ENCODE results near the gene DLG2.
"Not testable (repeated sequence)": the region's sequence is repeated elsewhere in the genome, so short reads cannot be mapped to it uniquely, and the experiment has no call there.

DLG2 gene

DNA sequence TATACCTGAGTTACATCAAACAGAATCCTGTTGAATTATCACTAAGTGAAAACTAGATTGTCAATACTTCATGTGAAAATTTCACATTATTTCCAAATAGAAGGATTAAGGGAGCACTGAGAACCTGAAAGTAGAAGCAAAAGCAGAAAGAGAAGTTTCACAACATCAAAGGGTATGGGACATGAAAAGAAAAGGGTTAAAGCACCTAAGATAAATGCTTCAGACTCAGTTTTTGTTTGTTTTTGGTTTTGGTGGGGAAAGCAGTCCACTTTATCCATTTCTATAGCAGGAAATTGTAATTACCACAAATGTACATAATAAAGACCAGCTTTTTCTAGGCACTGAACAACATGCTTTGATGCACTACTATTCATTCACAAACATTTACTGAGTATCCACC, 1271.2 kb downstream of the DLG2 start:
- DNase-seq (ENCODE audit: low read depth): no peak

DNA sequence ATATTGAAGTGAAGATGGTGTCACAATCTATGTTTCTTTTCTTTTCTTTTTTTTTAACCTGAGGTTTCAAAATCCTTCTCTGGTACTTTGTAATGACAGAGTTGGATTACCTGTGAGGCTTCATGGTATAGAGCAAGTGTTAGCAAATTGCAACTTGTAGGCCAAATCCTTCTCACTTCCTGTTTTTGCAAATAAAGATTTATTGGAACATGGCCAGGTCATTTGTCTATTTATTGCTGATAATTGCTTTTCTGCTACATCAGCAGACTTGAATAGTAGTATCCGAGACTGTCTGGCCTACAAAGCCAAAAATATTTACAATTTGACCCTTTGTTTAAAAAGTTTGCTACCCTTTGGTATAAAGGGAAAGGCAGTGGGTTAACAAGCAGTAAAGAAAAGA, 1281.5 kb downstream of the DLG2 start:
- no peak for DNase-seq (ENCODE audit: low read depth)

DNA sequence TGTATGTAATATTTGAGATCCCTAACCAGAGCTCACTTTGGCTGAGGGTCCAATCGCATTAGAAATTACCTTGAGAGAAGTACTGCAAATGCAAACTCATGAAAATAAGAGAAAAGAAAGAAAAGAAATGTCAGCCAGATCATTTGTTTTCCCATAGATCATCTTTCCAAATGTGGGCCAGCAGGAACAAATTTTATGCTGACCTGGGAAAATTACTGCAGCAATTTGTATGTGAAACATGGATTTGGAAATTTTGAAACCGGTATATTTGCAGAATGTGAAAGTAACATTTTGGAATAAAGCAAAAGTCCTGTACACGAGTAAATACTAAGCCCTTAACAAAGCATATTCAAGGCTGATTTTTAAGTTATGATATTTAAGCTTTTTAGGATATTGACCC, 1282.1 kb downstream of the DLG2 start:
- DNase-seq (ENCODE audit: low read depth): no peak

DNA sequence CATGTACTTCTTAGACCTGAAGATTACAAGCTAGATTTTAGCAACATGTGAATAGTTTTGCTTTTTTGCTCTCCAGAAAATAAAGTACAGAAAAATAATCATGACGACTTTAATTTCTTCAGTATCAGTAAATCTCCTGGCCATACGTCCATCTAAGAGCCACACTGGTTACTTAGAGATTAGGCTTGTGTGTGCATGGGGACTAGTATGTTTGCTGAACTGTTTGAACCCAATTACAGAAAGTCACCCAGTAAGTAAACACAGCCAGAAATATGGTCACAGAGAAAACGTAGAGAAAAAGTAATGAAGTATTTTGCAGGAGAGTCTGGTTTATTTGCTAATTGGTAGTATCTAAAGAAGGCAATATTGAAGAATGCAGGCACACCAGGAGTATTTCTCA, 1287.3 kb downstream of the DLG2 start:
- DNase-seq (ENCODE audit: low read depth): no peak

DNA sequence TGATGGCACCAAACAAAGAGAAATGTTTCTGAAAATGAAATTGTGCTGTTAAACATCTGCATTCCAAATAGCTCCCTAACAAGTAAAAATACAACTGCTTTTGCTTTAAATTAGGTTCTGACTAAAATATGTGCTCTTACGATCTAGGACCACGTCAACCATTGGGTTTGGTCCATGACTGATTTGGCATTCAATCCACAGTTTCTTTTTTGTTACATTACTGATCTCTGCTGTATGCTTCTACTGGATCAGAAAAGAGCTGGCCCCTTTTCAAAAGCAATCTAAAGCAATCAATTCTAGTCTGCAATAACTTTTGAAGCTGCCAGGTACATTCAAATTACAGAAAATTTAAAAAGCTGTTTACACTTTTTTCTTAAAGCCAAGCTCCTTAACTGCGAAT, 1293.9 kb downstream of the DLG2 start:
- DNase-seq (ENCODE audit: low read depth): no peak

DNA sequence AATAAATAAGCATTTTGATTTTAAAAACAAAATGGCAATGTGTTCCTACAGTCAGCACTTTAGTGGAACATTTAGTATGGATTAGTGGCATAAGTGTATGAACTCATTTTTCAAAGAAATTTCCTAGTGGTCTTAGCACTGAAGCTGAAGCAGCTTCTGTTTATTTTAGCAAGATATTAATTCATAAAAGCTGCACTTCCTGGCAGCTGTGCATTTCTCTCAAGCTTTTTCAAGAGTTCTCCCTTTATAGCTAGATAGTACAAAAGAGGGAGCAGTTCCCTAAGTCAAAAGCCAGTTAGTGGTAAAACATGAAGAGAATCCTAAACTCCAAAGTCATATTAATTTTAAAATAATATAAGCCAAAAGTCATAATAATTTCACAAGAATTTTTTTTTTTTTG, 1304.9 kb downstream of the DLG2 start:
- DNase-seq (ENCODE audit: low read depth): no peak

DNA sequence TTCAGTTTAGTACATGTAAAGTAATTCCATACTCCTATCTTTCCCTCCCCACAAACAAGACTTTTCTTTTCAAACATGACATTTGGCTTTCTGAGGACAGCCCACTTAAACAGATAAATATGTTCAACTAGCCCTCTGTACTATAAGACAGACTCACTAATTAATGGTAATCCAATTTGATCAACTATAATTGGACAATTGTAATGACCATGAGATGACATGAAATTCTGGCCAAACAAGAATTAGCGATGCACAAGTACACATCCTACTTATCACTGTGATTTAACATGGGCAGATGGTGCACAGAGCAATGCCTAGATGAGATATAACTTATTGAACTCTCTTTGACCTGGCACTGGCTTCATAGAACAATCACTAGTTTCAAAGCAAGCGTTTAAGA, 1307.3 kb downstream of the DLG2 start:
- no peak for DNase-seq (ENCODE audit: low read depth)

DNA sequence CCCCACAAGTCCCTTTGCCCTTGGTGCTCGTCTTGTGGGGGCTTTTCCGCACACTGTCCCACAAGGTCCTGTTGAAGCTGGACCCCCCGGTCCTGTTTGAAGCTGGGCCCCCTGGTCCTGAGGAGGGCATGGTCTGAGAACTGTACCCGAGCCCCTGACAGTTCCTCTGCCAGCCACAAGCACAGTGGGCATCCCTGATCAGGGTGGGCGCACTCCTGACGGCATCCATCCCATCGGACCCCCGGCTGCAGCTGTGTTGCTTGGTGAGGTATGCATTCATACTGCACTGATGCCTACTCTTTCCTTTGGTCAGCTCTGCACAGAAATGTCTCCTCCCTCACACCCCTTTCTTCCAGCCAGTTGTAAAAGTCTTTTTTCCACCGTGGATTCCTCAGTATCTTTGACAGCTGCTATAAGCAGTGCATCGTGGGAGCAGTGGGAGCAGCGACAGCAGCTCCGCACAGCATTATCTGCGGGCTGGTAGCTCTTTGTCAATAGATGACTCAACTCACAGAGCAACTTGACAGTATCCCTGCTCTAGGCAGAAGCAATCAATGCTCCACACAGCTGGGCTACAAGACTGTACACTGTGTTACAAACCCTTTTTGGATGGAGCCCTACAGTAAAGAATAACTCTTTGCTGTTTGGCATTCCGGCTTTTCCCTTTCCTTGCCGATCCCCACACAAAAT, 1310.1 kb downstream of the DLG2 start:
- DNase-seq (ENCODE audit: low read depth): no peak

DNA sequence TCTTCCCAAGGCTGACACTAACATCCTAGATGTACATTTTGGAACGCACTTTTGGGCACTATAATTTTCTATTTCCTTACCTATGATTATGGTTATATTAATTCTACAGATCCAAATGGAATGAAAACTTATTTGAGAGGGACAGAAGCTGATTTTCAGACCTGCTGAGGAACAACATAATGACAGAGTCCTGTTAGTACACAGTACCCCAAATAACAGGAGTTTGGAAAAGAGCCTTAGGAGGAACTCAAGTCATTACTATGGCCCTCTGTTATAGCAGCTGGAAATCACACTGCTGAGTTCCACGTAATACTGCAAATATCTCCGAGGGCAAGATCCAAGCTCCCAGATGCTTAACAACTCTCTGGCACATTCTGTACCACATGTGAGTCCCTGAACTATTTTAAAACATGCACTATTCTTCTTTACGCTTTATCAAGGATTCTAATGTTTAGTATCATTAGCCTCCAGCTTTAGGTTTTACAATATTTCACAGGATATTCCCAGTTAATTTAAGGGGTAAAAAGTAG, 1313.2 kb downstream of the DLG2 start:
- no peak for DNase-seq (ENCODE audit: low read depth)

DNA sequence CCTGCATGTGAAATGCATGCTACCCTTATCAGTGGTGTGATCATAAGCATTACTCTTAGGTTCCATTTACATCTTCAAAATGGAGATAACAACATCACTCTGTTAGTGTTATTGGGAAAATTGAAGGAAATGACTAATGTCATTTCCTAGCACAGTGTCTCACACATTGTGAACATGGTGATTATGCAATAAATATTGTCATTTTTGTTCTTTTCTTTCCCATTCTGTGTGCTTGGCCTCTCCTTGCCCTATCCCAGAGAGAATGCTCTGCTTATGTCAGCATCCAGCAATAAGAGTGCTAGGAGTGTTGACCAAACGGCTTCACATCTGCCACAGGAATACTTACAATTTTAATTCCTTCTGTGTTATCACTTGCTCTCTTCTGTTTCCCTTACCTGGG, 1316.9 kb downstream of the DLG2 start:
- no peak for DNase-seq (ENCODE audit: low read depth)

DNA sequence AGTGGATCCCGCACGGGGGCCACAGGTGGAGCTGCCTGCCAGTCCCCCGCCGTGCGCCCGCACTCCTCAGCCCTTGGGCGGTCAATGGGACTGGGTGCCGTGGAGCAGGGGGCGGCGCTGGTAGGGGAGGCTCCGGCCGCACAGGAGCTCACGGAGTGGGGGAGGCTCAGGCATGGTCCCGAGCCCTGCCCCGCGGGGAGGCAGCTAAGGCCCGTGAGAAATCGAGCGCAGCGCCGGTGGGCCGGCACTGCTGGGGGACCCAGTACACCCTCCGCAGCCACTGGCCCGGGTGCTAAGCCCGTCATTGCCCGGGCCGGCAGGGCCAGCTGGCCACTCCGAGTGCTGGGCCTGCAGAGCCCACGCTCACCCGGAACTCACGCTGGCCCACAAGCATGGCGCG, 1318.7 kb downstream of the DLG2 start:
- DNase-seq (ENCODE audit: low read depth): not testable (repeated sequence)

DNA sequence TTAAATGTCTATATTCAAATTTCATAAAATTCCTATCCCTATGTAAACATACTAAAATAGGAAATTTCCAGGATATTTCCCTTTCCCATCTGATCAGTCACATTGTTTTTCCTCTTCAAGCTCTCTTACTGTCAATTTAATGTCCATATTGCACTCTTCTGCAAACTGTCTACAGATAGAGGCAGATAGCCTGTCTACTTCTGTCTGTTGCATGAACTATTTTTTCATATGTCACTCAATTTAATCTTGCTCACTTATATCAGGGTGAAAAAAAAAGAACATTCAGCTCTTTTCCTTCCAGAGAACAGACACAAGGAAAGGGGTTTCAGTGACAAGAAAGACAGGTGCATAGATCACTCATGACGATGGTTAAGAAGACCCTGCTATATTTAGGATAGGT, 1327.1 kb downstream of the DLG2 start:
- DNase-seq (ENCODE audit: low read depth): no peak

DNA sequence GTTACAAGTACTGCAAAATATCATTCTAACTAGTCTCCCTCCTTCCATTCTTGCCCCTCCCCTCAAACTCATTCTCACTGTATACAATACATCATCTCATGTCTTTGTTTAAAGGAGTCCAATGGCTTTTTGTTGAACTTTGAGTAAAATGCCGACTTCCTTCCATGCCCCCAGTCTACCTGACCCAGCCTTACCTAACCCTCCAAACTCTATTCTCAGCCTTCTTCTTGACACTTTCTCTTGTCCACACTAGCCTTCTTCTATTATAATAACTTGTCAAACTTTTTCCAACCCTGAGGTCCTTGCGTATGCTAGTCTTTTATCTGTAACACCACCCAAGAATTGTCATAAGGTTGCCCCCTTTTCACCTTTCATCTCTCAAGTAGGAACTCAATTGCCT, 1329.6 kb downstream of the DLG2 start:
- no peak for DNase-seq (ENCODE audit: low read depth)

DNA sequence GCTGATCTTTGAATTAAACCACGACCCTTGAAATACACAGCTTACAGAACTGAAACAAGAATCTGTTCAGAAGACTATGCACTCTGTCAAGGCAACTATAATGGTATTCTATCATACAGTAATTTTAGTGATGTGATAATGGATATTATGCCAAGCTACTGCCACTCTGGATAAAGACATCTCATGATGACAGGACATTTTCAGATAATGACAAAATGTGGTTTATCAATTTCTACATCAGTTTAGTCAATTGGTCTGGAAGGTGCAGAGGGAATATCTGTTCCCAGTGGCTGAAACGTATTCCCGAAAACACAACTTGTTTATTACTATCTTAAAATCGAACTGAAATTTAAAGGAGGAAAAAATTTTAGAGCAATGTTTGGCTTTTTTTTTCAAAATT, 1331.3 kb downstream of the DLG2 start:
- DNase-seq (ENCODE audit: low read depth): no peak

DNA sequence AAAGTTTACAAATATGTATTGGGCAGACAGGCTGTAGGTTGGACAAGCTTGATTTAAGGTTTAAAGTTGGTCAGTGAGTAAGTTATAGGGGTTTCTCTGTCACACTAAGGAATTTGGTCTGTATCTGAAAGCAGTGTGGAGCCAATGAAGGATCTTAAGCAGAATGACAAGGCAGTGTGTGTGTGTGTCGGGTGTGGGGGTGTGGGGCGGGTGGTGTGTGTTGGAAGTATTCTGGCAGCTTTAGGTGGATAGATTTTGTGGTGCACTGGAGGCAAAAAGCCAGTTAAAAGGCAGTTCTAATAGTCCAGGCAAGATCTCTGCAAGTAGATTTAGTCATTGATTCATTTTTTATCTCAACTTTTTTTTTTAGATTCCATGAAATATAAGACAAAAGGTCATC, 1334.2 kb downstream of the DLG2 start:
- DNase-seq (ENCODE audit: low read depth): no peak

DNA sequence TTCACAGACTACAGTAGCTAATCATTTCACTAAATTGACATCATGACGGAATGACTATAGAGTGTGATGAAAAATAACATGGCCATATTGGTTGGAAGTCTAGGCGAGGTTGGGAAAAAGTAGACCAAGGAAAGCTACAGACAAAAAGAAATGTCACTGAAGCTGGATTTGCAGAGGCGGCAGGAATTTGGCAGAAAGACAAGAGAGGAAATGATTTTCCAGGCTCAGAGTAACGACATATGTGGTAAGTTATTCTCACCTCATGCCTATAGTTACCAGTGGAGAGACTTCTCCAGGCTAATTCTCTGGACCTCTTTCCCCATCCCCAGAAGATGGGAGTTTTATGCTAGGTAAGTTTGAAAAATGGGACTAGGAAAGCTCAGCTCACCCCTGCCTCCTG, 1335.1 kb downstream of the DLG2 start:
- DNase-seq (ENCODE audit: low read depth): no peak

DNA sequence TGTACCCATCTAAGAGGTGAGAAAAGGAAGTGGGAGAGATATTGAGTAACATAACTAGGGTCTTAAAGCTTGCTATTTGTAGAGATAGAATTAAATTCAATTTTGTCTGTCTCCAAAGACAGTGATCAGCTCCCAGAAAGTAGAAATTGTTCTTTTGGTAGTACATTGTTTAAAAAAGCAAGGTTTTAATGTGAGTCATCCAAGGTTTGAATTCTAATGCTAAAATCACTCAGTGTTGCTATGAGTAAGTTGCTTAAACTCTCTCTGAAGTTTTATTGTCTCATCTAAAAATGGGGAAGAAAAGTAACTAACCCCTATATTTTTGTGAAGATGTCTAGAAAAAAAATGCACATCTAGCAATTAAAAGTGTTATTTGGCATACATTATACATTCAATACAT, 1336.5 kb downstream of the DLG2 start:
- DNase-seq (ENCODE audit: low read depth): no peak

DNA sequence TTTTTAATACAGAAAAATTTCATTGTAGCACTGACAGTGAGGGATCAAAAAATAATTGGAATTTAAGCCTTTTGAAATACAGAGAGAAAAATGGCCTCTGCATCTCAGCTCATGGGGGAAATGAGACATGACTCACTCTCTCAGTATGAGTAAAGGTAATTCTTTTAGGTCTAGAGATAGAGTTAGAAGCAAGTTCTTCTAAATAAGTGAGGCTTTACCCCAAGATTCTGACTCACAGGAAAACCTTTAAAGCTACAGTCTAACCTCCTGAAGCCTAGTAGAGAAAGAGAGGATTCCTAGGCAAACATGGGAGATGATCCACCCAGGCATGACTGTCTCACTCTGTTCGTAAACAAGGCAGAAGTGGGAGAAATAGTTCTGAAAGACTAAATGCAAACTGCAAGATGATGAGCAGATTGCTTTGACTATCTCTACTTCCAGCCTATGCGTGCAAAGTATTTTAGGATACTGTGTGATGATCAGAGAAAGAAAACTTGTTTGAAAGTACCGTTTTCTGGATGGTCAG, 1337.7 kb downstream of the DLG2 start:
- DNase-seq (ENCODE audit: low read depth): no peak

DNA sequence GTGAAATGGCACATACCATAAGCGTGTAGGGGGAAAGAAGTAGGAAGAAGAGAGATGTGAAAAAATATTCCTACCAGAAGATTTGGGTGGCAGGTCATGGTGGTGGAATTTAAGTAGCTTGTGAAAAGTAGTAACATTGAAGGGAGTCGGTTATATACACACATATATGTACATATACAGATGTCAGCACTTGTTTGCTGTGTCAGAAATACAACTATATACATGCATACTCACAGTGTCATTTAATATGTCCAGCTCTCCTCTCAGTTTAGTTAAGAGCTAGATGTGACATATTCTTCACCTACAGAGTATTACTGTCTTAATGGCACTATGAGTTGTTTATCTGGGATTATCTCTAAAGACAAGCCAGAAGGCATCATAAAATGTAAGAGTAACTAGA, 1353.6 kb downstream of the DLG2 start:
- no peak for DNase-seq (ENCODE audit: low read depth)

DNA sequence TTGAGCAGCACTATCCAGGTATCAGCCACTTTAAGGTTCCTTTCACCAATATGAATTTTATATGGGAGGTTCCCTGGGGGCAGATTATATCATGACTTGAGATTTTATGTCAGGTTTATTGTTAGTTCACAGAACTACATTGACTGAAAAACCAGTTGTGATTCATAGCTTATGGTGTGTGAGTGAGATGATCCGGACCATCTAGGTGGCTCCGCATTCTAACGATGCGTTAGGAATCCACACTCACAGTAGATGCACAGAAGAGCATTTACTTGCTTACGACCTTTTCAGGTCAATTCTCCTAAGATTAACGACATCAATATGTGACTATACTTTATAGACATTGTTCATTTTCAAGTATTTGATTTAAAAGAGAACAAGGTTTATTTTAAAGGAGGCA, 1356.7 kb downstream of the DLG2 start:
- DNase-seq (ENCODE audit: low read depth): no peak

DNA sequence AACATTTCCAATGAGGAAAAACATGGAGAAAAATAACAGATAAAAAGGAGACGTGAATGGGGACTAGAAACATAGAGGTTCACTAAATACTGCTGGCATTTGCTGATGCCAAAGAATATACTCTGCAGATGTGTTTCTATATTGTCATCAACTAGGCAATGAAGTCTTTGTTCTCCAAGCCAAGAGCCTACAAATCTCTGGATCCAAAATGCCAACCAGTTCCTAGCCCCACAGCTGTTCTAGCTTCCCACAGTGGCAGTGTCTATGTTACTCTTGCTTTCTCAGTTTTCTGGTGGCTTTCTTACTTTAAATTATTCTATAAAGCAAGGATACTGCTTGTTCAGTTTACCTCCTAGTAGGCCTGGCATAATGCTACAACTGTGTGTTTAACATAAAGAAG, 1363.1 kb downstream of the DLG2 start:
- DNase-seq (ENCODE audit: low read depth): no peak

DNA sequence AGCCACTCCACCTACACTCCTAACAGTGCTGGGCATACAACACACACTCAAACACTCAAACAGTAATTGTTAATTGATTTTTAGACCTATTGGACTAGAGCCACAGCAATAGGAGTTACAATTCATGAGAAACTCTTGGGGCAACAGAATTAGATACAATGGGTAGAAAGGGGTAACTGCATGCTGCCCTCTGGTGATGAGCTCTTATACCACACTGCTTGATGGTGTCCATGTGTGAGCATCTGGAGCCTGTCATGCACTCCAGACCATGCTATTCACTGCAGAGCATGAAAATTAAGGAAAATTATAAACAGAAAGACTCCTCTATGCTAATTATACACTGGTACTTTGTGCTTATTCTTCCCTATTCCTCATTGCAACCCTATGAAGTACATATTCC, 1365.4 kb downstream of the DLG2 start:
- no peak for DNase-seq (ENCODE audit: low read depth)

DNA sequence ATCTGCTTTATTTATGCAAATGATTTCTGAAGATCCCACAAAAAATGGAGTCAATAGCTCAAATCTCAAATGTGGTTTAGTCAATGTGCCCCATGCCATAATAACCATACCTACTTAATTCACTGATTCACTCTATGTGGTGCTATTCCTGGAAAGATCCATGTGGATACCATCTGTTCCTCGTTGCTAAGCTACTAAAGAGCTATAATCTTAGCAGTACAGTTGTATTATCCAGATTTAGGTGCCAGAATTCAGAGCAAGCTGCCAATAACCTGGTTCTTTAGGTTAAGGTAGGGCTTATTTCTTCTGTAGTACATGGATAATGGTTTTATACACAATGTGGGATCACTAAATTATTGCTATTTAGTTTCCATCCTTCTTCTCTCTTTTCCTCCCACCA, 1366.3 kb downstream of the DLG2 start:
- DNase-seq (ENCODE audit: low read depth): no peak

DNA sequence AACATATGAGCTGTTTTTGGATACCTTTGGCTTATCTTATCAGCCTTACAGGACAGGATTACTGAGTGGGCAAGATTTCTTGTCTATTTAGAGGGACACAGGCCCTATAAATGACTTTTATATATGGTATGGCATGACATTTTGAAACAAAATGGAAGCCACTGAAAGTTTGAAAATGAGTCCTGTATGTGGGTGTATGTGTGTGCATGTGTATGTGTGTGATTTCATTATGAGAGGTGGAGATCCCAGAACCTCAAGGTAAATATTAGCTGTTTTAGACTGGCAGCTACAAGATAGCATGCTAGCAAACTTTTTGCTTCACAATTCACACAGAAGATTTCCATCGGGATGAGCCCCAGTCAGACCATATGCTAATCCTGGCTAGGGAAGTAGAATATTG, 1370.5 kb downstream of the DLG2 start:
- no peak for DNase-seq (ENCODE audit: low read depth)

All from stimulated activated CD4-positive, alpha-beta T cell treated with anti-CD3 and anti-CD28 coated beads, Interleukin-2, amount 100 ng/mL, for 4 hours (primary cell).